ENCODE results near the gene TCEAL7.
A peak's percentile ranks its signal among the peaks of the same experiment; 100 is the strongest.
"Not testable (repeated sequence)": the region's sequence is repeated elsewhere in the genome, so short reads cannot be mapped to it uniquely, and the experiment has no call there.

TCEAL7 gene, protein sequence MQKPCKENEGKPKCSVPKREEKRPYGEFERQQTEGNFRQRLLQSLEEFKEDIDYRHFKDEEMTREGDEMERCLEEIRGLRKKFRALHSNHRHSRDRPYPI

DNA sequence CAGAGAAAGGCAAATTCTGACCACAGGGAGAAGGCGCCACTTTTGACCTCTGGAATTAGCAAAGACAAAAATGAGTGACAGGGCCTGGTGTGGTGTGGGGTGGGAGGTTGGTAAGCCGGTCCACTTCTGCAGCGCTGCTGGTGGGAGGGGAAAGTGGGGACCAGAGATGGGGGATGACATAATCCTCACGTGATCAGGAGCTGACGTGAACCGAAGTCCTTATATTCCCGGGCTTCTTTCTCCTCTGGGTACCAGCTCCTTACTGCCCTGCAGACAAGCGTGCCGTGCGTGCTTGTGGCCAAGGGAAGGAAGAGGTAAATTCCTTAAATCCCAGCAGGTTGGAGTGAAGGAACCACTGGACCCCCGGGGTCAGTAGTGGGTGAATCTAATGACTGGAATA, at the start of gene TCEAL7:
TCEAL7 (plus strand) TSS at position 249 of the 400 bp plus-strand sequence. CDS start 1,165 bp downstream, outside the sequence.
- no peak for DNase-seq (ENCODE audit: low read depth in 1 of 2, low spot score in 1 of 2)

- no peak for DNase-seq (ENCODE audit: low read depth in 1 of 2, low spot score in 1 of 2)
Measured at GRCh38 chrX:103293118-103293517, 36.9 kb upstream of the TCEAL7 start.

GRCh38 chrX:103304705-103305104, 25.3 kb upstream of the TCEAL7 start:
- DNase-seq (ENCODE audit: low read depth in 1 of 2, low spot score in 1 of 2) = no peak

DNA sequence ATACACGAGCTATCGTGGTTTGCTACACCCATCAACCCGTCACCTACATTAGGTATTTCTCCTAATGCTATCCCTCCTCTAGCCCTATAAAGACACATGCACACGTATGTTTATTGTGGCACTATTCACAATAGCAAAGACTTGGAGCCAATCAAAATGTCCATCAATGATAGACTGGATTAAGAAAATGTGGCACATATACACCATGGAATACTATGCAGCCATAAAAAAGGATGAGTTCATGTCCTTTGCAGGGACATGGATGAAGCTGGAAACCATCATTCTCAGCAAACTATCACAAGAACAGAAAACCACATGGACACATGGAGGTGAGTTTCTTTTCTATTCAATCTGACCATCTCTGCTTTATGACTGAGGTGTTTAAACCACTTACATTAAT, 24.4 kb upstream of the TCEAL7 start:
- DNase-seq (ENCODE audit: low read depth in 1 of 2, low spot score in 1 of 2) = not testable (repeated sequence)

DNA sequence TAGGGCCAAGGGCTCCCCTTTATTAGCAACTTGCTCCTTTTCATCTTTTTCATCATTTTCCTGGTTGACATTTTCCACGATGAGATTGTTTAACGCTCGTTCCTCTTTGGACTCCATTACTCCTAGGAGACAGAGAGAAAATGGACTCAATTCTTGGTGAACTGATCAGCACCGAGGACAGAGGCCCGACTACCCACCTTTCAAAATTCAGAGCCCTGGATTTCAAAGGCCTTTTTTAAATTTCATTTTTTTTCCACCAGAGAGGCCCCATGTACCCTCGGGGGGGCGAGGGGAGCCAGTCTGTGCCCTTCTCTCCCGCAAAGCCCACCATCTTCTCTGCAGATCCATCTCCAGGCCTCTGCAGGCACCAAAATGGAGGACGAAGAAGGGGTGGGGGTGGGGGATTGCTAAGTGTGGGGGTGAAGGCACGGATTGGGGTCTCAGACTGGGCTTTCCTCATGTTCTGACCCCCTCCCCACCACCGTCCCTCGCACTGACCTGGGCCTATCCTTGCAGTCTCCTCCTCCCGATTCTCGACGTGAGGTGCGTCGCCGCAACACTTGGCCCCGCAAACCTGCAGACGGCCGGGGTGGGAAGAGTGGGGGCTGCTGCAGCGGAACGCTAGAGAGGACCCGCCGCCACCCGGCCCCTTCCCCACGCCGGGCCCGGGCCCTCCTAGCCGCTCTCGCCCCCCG, 20.0 kb upstream of the TCEAL7 start:
- no peak for DNase-seq (ENCODE audit: low read depth in 1 of 2, low spot score in 1 of 2)

DNA sequence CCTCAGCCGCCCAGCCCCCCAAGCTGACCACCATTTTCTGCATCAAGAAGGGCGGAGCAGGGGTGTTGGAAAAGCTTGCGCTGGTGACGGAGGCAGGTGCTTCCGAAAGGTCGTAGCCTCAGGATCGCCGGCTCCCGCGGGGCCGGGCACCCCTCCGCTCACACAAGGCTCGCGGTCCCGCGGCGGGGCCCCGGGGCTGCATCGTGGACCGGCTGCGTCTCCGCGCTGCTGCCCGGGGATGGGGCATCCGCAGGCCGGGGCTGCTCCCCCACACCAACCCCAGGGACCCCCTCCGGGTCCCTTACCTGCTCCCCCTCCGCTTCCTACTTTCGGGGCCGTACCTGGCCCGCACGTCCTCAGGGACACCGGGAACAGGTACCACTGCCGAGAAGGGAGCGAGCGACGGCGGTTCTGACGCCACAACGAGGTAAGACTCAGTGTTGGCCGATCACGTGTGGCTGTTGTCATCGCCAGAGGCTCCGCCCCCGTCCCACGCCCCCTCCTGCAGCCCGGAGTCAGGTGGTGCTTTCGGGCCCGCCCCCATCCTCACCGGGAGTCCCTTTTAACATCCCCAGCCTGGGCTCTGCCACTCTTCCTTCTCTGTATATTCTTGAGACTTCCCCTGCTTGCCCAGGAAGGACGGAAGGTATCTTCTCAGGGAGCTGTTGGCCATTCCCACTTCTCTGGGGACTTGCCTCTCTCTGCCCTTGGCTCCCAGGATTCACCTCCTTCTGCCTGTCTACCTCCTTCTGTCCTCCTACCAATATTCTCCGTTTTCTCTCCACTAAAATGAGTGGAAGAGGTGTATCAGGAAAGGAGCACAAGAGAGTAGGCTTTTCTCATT, 19.3 kb upstream of the TCEAL7 start, which contains the start of gene BEX2:
BEX2 (minus strand) TSS at position 436 of the 844 bp plus-strand sequence. CDS start 1,014 bp downstream, outside the sequence.
- DNase-seq (ENCODE audit: low read depth in 1 of 2, low spot score in 1 of 2) = peak; percentile 63 to 73

GRCh38 chrX:103311399-103311780, 18.6 kb upstream of the TCEAL7 start:
- DNase-seq (ENCODE audit: low read depth in 1 of 2, low spot score in 1 of 2) = no peak

GRCh38 chrX:103330681-103331288, 746 bp downstream of the TCEAL7 start:
- no peak for DNase-seq (ENCODE audit: low read depth in 1 of 2, low spot score in 1 of 2)

- no peak for DNase-seq (ENCODE audit: low read depth in 1 of 2, low spot score in 1 of 2)
Measured at GRCh38 chrX:103338663-103339062, 8.6 kb downstream of the TCEAL7 start.

GRCh38 chrX:103343105-103343504, 13.1 kb downstream of the TCEAL7 start:
- DNase-seq (ENCODE audit: low read depth in 1 of 2, low spot score in 1 of 2) = peak in 1 of 2 donors; percentile 4

GRCh38 chrX:103344606-103345005, 14.6 kb downstream of the TCEAL7 start:
- no peak for DNase-seq (ENCODE audit: low read depth in 1 of 2, low spot score in 1 of 2)

DNA sequence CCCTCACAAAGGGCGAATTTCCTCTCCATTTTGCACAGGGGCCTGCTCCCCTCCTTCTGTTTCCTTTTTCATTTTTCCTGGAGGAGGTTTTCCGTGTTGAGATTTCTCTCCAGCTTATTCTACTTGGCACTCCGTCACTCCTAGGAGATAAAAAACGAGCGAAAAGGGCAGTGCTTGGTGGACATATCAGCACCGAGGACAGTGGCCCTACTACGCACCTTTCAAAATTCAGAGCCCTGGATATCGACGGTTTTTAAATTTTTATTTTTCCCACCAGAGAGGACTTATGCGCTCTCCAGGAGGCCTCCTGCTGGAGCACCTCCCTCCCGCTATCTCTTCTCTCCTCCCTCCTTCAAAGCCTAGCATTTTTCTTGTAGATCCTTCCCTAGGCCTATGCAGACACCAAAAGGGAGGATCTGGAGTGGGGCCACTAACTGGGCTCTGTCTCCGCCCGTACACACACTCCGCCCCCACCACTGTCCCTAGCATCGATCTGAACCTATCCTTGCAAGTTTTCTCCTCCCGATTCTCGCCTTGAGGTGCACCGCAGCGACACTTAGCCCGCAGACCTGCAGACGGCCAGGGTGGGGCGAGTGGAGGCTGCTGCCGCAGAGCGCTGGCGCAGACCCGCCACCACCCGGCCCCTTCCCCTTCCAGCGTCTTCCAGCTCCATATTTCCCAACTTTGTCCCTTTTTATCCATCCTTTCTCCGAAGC, 17.8 kb downstream of the TCEAL7 start:
- no peak for DNase-seq (ENCODE audit: low read depth in 1 of 2, low spot score in 1 of 2)

DNA sequence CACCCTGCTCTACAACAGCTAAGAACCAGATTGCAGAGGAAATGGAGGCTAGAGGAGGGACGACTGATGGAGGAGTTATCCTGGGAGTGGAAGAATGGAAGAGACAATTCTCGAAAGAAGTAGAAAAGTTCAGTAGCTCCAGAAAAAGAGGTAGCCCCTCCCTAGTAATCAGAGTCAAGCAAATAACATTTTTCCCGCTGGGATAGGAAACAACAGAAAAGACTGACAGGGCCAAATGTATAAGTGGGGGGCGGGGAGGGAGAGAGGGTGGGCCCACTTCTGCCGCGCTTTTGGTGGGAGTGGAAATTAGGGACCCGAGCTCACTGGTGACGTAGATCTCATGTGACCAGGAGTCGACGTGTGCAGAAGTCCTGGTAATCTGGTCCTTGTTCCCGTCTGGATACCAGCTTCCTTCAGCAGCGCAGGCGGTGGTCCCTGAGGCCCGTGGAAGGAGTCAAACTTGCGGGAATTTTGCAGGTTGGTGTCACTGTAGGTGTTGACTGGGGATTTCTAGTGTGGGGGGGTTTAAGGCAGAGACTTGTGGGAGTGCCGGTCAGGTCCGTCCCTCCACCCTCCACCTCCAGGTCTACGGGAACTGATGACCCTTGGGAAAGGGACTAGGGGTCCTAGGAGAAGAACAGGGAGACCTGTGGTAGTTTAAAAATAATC, 26.2 kb downstream of the TCEAL7 start, which contains the start of gene TCEAL9:
TCEAL9 (plus strand) TSS at position 377 of the 669 bp plus-strand sequence. CDS start 1,179 bp downstream, outside the sequence.
- DNase-seq (ENCODE audit: low read depth in 1 of 2, low spot score in 1 of 2) = no peak

GRCh38 chrX:103356858-103357257, 26.8 kb downstream of the TCEAL7 start:
- no peak for DNase-seq (ENCODE audit: low read depth in 1 of 2, low spot score in 1 of 2)

DNA sequence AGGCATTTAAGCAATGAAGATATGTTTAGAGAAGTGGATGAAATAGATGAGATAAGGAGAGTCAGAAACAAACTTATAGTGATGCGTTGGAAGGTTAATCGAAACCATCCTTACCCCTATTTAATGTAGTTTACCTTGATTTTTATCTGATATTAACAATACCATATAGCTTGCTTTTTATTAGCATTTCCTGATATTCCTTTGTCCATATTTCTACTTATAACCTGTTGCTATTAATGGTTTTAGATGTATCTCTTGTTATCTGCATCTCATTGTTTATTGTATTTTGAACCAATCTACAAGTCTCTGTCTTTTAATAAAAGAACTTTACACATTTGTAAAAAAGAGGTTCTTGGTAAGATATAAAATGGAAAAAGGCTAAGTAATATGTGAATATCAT, 27.8 kb downstream of the TCEAL7 start:
- no peak for DNase-seq (ENCODE audit: low read depth in 1 of 2, low spot score in 1 of 2)

- not testable (repeated sequence) for DNase-seq (ENCODE audit: low read depth in 1 of 2, low spot score in 1 of 2)
Measured at GRCh38 chrX:103359605-103360004, 29.6 kb downstream of the TCEAL7 start.

DNA sequence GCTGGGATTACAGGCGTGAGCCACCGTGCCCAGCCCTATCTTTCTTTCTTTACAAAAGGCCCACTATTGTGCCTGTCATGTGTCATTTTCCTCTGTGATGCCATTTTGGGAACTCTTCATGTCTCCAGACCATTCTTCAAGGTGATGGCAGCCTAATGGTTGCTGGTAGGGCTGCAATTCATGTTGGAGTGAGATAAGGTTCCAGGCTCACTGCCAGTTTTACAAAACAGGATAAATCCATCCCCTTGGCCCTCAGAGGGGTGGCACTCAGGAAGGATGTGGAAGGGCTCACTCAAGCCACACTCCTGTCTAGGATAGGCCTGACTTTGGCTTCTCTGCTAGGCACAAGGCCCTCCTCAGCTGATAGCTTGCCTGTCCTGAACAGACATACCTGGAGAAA, 30.1 kb downstream of the TCEAL7 start:
- no peak for DNase-seq (ENCODE audit: low read depth in 1 of 2, low spot score in 1 of 2)

DNA sequence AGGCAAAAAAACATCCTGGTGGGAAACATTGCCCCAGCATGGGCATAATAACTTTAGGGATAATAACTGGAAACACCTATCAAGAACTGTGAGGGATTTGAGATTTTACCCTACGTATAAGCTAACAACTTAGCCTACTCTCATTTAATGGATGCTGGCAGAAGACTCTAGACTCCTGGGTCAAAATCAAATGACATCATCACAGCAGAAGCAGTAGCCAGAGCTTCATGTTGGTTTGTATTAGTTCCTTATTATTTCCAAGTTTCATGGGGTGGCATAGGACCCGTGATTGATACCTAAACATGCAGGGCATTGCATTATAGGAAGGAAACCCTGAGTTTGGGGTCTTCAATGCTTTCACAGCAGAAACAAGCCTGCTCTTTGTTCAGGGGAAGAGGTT, 30.9 kb downstream of the TCEAL7 start:
- DNase-seq (ENCODE audit: low read depth in 1 of 2, low spot score in 1 of 2) = no peak

DNA sequence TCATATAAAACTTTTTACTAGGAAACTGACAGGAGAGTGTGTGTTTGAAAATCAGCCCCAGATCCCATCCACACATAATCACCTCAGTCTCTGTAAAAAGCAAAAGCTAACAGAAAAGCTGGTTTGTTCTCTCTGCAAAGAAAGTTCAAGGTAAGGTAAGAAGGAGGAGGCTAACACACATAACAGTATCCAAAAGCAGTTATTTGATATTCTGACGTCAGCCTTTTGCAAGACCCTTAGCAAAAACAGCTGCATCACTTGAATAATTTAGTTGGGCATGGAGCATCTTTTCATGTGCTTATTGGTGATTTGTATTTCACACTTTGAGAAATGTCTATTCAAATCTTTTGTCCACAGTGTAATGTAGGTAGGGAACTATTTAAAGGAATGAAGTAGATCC, 31.8 kb downstream of the TCEAL7 start:
- DNase-seq (ENCODE audit: low read depth in 1 of 2, low spot score in 1 of 2) = no peak

GRCh38 chrX:103362474-103362873, 32.4 kb downstream of the TCEAL7 start:
- no peak for DNase-seq (ENCODE audit: low read depth in 1 of 2, low spot score in 1 of 2)
